Skeletal muscle cell (primary cell): ENCODE data around the gene TMED4.

Experiments
- DNase-seq: peaks from one replicate; pipeline ENCODE4 v3.0.0-alpha.2; 2010; ENCODE audit warnings: low read depth
- H3K4me3 ChIP-seq: 2 replicates; pipeline ENCODE4 v1.5.1; 2011; ENCODE audit warnings: low read depth, mild to moderate bottlenecking, control low read depth, low read length, moderate library complexity

TMED4 gene

GRCh38 chr7:44581879-44582603 is at the start of gene TMED4:
TSS of gene TMED4 (minus strand) at chr7:44582231. CDS start at chr7:44582206, 25 bp downstream.
- H3K4me3 ChIP-seq: peak within 1 kb of the TSS; percentile 96
- DNase-seq: peak; percentile 93

- no peak for DNase-seq
- no peak overlapping the region for H3K4me3 ChIP-seq
Measured at GRCh38 chr7:44631458-44632115, 49.6 kb upstream of the TMED4 start.

- no peak overlapping the region for H3K4me3 ChIP-seq
- DNase-seq: no peak
Measured at GRCh38 chr7:44630792-44631457, 48.9 kb upstream of the TMED4 start.

GRCh38 chr7:44629829-44630522 is 47.9 kb upstream of the TMED4 start:
- H3K4me3 ChIP-seq: no peak overlapping the region
- no peak for DNase-seq

- DNase-seq: no peak
- H3K4me3 ChIP-seq: no peak overlapping the region
Measured at GRCh38 chr7:44626620-44627019, 44.6 kb upstream of the TMED4 start.

GRCh38 chr7:44625526-44626471 is 43.8 kb upstream of the TMED4 start:
- H3K4me3 ChIP-seq: no peak overlapping the region
- DNase-seq: no peak

GRCh38 chr7:44624318-44624717 is 42.3 kb upstream of the TMED4 start:
- H3K4me3 ChIP-seq: no peak overlapping the region
- no peak for DNase-seq

GRCh38 chr7:44622342-44623151 is 40.5 kb upstream of the TMED4 start:
- DNase-seq: no peak
- H3K4me3 ChIP-seq: no peak overlapping the region

GRCh38 chr7:44621750-44622103 is 39.7 kb upstream of the TMED4 start:
- no peak for DNase-seq
- no peak overlapping the region for H3K4me3 ChIP-seq

GRCh38 chr7:44621034-44621749 is 39.2 kb upstream of the TMED4 start:
- no peak for DNase-seq
- no peak overlapping the region for H3K4me3 ChIP-seq

GRCh38 chr7:44618753-44619152 is 36.7 kb upstream of the TMED4 start:
- H3K4me3 ChIP-seq: no peak overlapping the region
- DNase-seq: no peak

GRCh38 chr7:44618045-44618444 is 36.0 kb upstream of the TMED4 start:
- H3K4me3 ChIP-seq: no peak overlapping the region
- DNase-seq: no peak

- DNase-seq: no peak
- no peak overlapping the region for H3K4me3 ChIP-seq
Measured at GRCh38 chr7:44617225-44617890, 35.3 kb upstream of the TMED4 start.

GRCh38 chr7:44616545-44616944 is 34.5 kb upstream of the TMED4 start:
- no peak overlapping the region for H3K4me3 ChIP-seq
- no peak for DNase-seq

GRCh38 chr7:44615793-44616192 is 33.8 kb upstream of the TMED4 start:
- DNase-seq: no peak
- no peak overlapping the region for H3K4me3 ChIP-seq

GRCh38 chr7:44615149-44615611 is 33.1 kb upstream of the TMED4 start:
- no peak overlapping the region for H3K4me3 ChIP-seq
- DNase-seq: no peak

GRCh38 chr7:44609829-44610228 is 27.8 kb upstream of the TMED4 start:
- DNase-seq: no peak
- no peak overlapping the region for H3K4me3 ChIP-seq
